ENCODE results near the gene YIPF1.

Gene YIPF1

DNA sequence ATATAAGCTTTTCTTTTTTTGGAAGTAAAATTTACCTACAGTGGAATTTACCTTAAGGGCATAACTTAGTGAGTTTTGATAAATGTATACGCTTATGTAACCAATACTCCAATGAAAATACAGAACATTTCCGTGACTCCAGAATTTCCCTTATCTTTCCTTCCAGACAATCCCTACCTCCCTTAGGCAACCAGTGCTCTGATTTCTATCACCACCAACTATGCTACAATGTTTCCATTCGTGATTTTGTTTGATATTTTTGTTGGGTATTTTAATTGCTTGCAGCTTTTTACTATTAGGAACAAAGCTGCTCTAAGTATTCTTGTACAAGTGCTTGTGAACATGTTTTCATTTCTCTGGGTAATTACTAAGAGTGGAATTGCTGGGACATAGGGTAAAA, 41.3 kb upstream of the YIPF1 start:
- TF ChIP-seq, protein P1, sequence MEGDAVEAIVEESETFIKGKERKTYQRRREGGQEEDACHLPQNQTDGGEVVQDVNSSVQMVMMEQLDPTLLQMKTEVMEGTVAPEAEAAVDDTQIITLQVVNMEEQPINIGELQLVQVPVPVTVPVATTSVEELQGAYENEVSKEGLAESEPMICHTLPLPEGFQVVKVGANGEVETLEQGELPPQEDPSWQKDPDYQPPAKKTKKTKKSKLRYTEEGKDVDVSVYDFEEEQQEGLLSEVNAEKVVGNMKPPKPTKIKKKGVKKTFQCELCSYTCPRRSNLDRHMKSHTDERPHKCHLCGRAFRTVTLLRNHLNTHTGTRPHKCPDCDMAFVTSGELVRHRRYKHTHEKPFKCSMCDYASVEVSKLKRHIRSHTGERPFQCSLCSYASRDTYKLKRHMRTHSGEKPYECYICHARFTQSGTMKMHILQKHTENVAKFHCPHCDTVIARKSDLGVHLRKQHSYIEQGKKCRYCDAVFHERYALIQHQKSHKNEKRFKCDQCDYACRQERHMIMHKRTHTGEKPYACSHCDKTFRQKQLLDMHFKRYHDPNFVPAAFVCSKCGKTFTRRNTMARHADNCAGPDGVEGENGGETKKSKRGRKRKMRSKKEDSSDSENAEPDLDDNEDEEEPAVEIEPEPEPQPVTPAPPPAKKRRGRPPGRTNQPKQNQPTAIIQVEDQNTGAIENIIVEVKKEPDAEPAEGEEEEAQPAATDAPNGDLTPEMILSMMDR (IDR thresholded peaks at IDR 0.05; ENCODE audit: insufficient read depth, low read length, missing control alignments): no peak
- POLR2A ChIA-PET: no interaction called here
- no peak for DNase-seq (ENCODE audit: low read depth, low spot score)
- CTCF ChIA-PET: interaction anchor here (1.3 to 1.5 kb wide), 3 partner anchors 9 to 52 kb away, joined by 4 to 5 read pairs (median 4); partner anchors contain the start of genes IFT25 and LRRC42
- H3K4me3 ChIP-seq (ENCODE audit: low read depth, low read length): no peak overlapping the region

DNA sequence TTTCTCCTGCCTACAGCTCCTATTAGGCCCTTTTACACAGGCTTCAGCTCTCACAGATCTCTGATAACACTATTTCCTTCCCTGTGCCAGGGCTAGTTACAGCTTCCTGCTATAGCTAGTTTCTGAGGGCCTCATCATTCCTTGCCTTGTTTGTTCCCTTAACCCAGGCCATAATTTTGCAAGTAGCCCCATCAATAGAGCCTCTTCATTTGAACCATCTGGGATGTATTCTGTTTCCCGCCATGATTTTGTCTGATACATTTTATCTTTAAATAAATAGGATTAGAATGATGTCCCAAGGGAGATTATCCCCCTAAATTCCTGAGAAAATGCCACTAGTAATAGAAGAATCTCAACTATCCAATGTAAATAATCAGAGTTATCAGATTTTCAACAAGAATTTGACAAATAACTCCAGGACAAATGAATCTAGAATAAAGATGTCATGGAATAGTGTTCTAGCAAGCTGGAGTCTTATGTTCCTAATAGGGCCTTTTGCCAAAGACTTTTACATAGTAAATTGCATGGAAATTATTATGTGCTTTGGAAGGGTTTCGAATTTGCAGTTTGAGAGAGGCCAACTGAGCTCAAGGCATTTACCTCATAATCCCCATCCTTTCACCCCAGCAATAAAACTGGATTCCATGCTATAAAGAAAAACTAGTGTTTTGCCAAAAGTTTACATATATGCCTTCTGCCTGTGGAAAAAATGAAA, 39.8 kb upstream of the YIPF1 start:
- TF ChIP-seq, protein P1 (IDR thresholded peaks at IDR 0.05; ENCODE audit: insufficient read depth, low read length, missing control alignments): no peak
- ChIA-PET CTCF (interaction anchor here (1.0 to 1.3 kb wide), 2 partner anchors 10 to 50 kb away, joined by 3 to 4 read pairs; no protein-coding TSS in a partner anchor), POLR2A (no interaction called here)
- no peak for DNase-seq (ENCODE audit: low read depth, low spot score)
- H3K4me3 ChIP-seq (ENCODE audit: low read depth, low read length): no peak overlapping the region

DNA sequence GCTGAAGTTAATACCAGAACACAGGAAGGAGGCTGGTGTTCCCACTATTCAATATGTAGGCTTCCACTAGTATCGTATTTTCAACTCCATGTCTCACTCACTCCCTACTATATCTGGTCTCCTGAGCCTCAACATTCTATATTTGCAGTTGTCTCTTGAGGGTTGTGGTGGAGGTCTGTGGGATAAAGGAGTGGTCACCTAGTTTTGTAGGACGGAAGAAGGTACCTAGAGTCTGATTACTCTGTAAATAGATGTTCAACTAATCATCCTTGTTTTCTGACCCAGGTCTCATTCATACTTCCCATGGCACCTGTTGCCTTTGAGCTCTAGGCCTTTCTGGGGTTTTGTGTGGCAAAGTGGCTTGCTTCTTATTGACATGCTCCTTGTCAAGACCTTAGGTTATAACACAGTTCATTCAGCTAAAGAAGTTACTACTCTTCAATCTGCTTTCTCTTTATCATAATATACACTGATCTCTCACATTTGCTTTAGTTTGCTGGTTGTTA, 37.8 kb upstream of the YIPF1 start:
- ChIA-PET POLR2A (no interaction called here), CTCF (interaction anchor here (1.4 kb wide), 1 partner anchor 32 kb away, joined by 4 read pairs; no protein-coding TSS in a partner anchor)
- DNase-seq (ENCODE audit: low read depth, low spot score): no peak
- TF ChIP-seq, protein P1 (IDR thresholded peaks at IDR 0.05; ENCODE audit: insufficient read depth, low read length, missing control alignments): no peak
- H3K4me3 ChIP-seq (ENCODE audit: low read depth, low read length): no peak overlapping the region

DNA sequence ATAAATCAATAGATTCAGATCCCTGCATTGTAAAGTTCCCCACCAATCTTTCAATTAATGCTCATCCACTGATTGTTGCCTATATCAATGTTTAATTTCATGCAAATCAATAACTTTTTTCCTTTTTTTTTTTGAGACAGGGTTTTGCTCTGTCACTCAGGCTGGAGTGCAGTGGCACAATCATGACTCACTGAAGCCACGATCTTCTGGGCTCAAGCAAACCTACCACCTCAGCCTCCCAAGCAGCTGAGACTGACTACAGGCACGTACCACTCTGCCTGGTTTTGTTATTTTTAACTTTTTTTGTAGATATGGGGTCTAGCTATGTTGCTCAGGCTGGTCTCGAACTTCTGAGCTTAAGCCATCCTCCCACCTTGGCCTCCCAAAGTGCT, 30.1 kb upstream of the YIPF1 start:
- TF ChIP-seq, protein P1 (IDR thresholded peaks at IDR 0.05; ENCODE audit: insufficient read depth, low read length, missing control alignments): no peak
- DNase-seq (ENCODE audit: low read depth, low spot score): no peak
- CTCF ChIA-PET: interaction anchor here (1.1 kb wide), 2 partner anchors 9 to 41 kb away, joined by 3 to 5 read pairs; no protein-coding TSS in a partner anchor
- no peak overlapping the region for H3K4me3 ChIP-seq (ENCODE audit: low read depth, low read length)
- POLR2A ChIA-PET: no interaction called here

DNA sequence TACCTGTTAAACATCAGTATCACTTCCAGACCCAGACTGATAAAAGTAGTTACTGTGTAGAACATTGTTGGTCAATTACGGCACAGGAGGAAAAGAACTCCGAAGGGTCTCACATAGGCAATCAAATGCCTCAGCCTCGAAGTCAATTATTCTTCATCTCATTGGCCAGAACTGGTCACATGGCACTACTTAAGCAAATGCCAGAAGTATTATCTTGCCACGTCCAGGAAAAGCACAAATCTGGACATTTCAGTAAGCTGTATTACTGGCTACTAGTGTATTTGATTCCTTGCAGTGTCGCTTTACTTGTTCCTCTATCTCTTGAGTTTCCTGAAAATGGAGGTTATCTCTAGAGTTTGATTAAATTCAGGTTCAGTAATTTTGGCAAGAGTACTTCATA, 28.7 kb upstream of the YIPF1 start:
- H3K4me3 ChIP-seq (ENCODE audit: low read depth, low read length): no peak overlapping the region
- DNase-seq (ENCODE audit: low read depth, low spot score): no peak
- ChIA-PET POLR2A (no interaction called here), CTCF (interaction anchor here (1.6 kb wide), 1 partner anchor 58 kb away, joined by 3 read pairs; no protein-coding TSS in a partner anchor)
- TF ChIP-seq, protein P1 (IDR thresholded peaks at IDR 0.05; ENCODE audit: insufficient read depth, low read length, missing control alignments): no peak

DNA sequence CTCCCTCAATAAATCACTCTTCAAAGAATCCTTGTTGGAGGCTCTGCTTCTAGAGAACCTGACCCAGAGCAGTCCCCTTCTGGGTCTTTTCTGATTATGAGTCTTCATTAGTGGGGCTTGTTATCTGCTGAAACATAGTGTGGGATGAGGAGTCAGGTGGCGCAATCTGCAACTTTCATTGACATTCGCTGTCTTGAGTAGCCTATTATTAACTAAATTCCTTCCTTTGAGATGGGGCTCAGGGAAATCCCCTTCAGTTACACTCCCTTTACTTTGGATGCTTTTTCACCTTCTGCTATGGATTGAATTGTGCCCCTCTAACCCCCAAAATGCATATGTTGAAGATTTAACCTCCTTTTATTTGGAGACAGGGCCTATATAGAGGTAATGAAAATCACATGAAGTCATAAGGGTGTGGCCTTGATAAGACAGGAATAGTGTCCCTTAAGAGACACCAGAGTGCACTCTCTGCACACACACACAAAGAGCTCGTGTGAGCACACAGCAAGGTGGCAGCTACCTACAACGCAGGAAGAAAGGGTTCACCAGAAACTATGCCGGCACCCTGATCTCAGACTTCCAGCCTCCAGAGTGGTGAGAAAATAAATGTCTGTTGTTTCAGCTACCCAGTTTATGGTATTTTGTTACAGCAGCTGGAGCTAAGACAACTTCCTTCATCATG, 23.9 kb upstream of the YIPF1 start:
- ChIA-PET POLR2A (no interaction called here), CTCF (interaction anchor here (1.1 kb wide), 1 partner anchor 9 kb away, joined by 3 read pairs; no protein-coding TSS in a partner anchor)
- DNase-seq (ENCODE audit: low read depth, low spot score): no peak
- TF ChIP-seq, protein P1 (IDR thresholded peaks at IDR 0.05; ENCODE audit: insufficient read depth, low read length, missing control alignments): no peak
- no peak overlapping the region for H3K4me3 ChIP-seq (ENCODE audit: low read depth, low read length)

Data from AG04449 (cell line).